GM19452 (cell line): Measurements from ENCODE around the gene CSRNP2.
"Not testable (repeated sequence)": the region's sequence is repeated elsewhere in the genome, so short reads cannot be mapped to it uniquely, and the experiment has no call there.

Experiments
- ATAC-seq: cut with Tn5 transposase; IDR thresholded peaks from one replicate; pipeline ENCODE4 v1.9.1; 2021; ENCODE audit not compliant: unreplicated experiment

CSRNP2 gene

DNA sequence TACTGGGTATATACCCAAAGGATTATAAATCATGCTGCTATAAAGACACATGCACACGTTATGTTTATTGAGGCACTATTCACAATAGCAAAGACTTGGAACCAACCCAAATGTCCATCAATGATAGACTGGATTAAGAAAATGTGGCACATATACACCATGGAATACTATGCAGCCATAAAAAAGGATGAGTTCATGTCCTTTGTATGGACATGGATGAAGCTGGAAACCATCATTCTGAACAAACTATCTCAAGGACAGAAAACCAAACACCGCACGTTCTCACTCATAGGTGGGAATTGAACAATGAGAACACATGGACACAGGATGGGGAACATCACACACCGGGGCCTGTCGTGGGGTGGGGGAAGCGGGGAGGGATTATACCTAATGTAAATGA, 4.5 kb downstream of the CSRNP2 start:
- not testable (repeated sequence) for ATAC-seq

DNA sequence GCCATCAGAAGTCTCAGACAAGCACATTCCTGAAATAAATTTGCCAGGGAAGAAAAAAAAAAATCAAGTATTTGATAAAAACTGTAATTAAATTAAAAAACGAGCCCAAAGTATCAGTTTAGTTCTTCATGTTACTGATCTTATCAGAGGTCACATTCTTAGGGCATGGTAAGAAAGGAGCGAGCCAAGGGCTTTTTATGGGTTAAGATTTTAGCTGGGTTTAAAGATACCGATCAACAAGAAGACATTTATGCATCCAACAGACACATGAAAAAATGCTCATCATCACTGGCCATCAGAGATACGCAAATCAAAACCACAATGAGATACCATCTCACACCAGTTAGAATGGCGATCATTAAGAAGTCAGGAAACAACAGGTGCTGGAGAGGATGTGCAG, 5.0 kb downstream of the CSRNP2 start:
- not testable (repeated sequence) for ATAC-seq

DNA sequence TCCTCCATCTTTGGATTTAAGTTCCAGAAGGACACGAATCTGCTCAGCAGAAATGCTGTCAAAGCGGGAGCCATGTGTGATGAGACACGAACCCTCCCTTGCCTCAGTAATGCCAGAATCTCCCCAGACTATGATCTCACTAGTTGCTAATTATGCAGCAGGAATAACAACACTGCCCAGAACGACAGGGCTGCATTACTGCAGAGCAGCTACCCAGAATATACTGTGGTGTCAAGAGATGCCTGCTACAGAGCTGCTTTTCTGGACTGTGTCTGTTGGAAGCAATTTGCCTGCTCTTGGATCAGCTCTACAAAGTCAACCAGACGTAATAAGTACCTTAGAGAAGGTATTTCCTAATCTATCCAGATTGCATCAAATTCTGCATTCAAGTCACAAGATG, 5.5 kb downstream of the CSRNP2 start:
- no peak for ATAC-seq

DNA sequence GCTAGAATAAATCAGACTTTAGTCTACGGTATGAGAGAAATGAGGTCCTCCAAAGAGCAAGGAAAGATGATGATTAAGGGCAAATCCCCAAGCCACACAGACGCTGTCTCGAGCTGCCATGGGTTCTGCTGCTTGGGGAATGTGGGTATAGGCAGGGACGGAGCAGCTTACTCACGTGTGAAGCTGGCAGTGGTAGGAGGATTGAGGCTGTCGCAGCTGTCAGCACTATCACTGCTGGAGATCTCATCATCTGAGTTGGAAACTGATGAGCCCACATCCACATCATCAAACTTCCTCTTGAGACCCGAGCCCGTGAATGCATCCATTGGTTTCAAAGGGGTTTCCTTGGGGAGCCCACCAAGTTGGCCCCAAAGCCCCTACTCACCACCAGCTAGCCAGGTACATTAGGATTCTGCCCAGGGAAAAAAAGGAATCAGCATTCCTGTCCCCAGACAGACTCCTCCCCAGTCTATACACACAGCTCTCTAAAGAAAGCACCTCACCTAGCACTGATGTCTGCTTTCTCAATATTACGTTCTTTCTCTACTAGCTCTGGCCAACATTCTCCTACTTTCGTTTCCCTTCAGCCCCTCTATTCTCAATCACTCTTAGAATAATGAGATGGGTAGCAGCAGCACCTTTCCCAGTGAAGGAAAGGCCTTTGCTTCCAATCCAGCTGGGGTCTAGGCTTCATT, 7.0 kb downstream of the CSRNP2 start:
- no peak for ATAC-seq

DNA sequence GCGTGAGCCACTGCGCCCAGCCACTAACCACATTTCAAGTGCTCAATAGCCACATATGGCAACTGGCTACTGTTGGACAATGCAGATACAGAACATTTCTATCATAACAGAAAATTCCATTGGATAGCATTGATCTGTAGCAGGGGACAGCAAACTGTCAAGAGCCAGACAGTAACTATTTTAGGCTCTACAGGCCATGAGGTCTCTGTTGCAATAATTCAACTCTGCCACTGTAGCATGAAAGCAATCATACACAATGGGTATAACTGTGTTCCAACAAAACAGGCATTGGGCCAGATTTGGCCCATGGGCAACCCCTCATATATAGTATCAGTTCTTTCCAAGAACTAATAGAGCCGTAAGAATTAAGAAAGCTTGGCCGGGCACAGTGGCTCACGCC, 8.0 kb downstream of the CSRNP2 start:
- no peak for ATAC-seq

DNA sequence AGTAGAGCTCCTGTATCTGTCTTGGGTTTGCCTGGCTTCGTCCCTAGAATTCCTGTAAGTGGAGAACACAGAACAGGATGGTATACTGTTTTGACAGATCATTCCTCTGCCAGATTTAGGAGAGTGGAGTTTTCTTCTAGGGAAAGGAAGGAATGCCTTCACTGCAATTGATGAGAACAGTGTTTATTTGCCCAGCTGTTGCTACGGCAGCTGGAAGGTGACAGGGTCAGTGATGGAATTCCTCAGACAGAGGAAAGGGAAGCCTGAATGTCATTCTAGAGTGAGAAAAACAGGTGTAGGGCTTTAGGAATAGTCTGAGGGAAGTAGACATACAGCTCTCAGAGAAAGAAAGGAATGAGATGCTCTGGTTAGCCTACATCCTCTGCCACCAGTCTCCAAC, 11.7 kb downstream of the CSRNP2 start:
- ATAC-seq: no peak

DNA sequence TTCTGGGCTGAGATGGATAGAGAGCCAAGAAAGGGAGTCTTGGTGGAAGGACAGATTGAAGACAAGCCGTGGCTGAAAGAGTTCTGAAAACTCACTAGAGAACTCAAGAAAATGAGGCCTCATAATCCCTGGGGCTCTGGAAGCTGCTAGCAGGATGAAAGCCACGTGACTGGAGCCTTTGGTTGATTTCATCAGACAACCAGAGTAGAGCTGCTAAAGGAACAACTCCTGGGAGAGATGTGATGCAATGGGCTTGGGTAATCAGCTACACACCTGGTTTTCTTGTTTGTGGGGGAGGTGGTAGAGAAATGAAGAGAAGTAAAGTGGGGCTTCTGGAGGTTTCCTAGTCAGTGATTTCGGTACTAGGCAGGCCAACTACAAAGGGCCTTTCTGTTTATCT, 13.4 kb downstream of the CSRNP2 start:
- ATAC-seq: no peak

DNA sequence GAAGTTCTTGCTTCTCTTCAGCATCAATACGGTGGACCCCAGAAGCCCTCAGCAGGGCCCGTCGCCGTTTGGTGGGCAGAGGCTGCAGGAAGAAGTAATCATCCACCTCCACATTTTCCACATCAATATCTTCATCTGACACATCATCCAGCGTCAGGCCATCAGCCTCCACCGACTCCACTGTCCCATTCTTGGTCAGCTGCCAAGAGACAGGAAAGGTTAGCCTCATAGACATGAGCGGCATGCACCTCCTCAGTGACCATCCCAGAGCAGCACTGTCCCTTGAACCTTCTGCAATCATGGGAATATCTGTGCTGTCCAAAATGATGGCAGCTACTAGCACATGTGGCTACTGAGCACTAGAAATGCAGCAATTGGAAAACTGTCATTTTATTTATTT, 15.6 kb downstream of the CSRNP2 start:
- no peak for ATAC-seq

DNA sequence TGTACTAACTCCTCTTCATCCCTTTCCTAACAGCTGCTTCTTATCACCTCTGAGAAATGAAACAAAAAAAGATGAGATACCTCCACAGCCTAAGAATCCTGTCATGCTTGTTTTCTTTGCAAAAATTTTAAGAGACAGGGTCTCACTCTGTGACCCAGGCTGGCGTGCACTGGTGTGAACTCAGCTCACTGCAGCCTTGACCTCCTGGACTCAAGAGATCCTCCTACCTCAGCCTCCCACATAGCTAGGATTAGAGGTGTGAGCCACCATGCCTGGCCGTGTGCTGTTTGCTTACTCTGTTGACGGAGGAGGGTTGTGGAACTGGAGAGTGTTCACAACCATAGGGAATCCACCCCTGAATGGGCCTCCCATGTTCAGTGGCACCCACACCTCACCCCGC, 16.2 kb downstream of the CSRNP2 start:
- no peak for ATAC-seq

DNA sequence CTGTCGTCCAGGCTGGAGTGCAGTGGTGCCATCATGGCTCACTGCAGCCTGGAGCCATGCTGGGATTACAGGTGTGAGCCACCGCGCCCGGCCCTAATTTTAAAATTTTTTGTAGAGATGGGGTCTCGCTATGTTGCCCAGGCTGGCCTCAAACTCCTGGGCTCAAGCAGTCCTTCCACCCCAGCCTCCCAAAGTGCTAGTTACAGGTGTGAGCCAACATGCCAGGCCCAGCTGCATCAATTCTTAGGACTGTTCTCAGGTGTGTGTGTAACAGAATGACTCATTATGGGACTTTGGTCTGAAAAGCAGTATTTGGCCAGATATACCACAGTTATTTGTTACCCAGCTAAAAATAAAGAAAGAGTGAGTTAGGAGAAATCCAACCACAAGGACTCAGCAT, 17.9 kb downstream of the CSRNP2 start:
- ATAC-seq: no peak

DNA sequence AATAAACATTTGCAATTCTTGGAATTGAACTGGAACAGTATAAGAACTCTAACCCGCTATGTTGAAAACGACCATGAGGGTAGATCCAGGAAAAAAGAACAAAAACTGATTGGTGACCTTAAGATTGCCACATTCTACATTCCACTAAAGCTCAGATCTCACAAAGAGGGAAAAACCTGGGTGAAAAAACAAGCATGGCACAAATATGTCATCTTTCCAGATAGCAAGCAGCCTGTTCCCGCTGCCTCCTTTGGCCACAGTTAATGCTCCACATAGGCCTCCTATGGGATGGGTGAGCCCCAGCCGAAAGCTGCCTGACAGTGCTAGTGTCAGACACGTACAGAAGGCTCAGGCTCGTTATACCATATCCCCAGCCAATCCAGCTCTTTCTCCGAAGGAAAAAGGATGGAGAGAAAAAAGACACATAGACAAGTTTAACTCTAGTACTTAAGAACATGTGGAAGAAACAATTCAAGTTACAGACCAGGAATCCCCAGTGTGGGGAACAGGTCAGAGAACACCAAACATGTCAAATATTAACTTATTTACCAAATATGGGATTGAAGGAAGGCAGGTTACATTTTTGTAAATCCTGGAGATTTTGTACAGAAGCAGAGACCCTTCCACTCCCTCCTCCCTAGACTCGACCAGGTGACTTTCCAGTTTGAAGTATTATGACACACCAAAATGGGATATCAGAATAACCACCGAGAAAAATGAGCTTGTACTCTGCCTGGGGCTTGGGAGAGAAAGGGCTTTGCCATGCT, 20.6 kb downstream of the CSRNP2 start:
- ATAC-seq: no peak

DNA sequence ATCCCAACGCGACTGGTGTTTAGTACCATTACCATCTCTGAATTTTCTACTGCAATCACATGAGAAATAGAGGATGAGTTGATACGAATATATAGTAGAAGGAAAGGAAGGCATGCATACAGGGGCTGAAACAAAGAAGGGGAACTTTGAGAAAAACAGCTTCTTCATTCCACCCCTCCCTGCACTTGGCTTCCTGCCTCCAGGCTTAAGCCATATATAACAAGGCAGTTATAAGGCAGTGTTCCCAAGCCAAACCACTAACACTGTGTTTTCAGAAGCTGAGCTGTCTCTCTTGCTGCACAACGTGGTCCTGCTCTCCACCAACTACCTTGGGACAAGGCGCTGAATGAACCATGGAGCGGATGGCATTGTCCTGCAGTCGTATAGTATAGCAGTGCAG, 24.3 kb downstream of the CSRNP2 start:
- no peak for ATAC-seq

DNA sequence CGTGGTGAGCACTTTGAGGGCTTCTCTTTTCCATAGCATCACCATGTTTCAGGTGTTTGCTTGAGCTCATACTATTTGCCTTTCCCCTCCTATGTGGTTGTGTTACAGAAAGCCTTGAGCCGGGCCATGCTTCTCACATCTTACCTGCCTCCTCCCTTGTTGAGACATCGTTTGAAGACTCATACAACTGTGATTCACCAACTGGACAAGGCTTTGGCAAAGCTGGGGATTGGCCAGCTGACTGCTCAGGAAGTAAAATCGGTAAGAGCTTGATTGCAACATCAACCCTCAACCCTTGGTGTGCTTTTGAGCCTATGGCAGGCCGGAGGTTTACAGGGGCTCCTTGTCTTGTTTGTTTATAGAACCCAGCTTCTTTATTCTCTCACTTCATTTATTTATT, 27.2 kb downstream of the CSRNP2 start:
- no peak for ATAC-seq

DNA sequence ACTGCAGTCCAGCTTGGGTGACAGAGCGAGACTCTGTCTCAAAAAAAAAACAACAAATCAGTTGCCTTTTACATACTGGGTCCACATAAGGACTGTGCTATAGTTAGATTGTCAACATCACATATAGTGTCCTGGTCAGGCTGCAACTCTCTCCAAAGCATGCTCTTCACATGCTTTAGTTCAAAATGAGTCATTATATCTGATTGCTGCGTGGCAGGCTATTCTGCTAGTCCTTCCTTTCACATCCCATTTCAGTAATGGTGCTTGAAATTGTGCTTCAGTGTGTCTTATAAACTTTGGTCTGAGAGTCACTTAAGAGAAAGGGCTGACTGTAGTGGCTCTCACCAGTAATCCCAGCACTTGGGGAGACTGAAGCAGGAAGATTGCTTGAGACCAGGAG, 28.3 kb downstream of the CSRNP2 start:
- no peak for ATAC-seq

DNA sequence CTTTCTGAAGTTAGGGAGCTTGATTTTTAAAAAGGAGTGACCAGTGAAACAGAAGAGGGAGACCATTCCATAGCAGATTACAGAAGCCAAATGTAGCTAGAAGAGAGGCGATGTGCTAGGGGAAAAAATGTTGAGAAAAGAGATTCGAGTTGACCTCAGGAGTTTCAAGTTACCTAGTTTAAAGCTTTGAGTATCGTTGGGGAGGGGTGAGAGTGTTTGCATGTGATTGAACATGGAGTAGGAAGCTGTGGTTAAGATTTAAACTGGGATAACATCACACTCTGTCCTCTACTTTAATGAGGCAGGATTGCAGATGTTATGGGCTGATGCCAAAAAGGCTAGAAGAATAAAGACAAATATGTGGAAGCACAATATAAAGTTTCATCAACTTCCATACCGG, 31.6 kb downstream of the CSRNP2 start:
- no peak for ATAC-seq

DNA sequence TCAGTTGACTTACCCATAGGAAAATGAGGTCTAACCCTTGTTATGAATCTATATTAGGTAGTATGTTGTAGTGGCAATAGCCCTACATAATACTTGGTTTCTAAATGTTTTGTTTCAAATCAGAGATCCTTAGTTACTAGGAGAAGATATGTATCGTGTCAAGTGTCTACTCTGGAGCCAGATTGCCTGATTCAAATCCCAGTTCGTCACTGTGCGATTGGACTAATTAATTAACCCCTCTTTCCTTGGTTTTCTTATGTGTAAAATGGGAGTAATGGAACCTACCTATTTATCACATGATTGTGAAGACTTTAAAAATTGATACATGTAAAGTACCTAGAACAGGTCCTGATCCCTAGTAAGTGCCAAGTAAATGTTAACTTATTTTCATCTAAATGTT, 33.9 kb downstream of the CSRNP2 start:
- ATAC-seq: no peak

DNA sequence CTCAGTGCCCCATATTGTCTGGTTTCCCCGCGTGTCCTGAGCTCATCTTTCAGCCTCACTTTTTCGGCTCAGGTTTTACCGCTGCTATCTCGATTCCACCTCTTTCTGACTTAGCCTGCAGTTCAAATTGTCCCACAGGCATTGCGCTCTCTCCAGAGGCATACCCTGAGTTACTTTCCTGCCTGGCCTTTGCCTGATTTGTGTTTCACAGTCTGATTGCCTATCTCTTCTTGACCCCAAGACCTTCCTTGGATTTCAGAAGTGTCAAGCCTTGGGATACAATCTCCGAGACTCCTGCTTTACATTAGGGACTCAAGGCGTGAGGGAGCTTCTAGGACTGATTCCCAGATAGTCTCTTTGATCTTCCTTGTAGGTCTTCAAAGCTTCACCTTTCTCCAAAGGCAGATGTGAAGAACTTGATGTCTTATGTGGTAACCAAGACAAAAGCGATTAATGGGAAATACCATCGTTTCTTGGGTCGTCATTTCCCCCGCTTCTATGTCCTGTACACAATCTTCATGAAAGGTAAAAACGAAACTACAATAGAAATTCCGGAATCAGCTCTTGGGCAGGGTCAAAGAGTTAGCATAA, 34.6 kb downstream of the CSRNP2 start:
- ATAC-seq: no peak

DNA sequence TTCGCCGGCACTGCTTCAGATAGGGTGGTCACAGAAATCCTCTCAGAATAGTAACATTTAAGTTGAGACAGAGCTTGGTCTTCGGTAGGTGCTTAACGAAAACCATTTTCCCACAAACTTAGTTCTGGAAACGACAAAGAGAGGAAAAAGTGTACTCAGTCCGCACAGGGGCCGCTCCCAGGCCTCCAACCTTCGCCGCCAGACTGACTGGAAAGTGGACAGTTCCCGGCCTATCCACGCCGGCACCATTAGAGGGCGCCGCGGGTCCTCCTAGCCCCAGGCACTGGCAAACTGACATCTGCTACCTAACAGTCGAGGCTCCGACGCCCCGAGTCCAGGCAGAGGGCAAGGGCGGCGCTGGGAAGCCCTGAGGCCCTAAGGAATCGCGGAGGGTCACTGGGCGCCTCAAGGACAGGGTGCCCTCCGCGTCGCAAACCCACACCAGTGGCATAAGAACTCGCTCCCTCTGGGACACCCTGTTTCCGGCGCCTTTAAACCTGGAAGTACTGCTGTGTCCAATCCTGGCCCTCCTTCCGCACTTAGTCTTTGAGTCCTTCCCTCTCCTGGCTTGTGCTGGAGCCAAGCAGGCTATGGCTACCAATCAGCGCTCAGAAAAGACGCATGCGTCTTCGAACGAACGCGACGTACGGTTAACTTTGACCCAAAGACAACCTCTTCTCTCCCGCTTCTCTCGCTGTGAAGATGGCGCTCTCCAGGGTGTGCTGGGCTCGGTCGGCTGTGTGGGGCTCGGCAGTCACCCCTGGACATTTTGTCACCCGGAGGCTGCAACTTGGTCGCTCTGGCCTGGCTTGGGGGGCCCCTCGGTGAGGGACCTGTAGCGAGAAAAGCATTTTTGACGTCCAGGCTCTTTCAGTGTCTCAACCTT, 35.5 kb downstream of the CSRNP2 start, which contains the start of gene LETMD1:
Gene LETMD1, plus strand, starts transcription at position 673 of the 886 bp plus-strand sequence. Its CDS starts 30 bp downstream, at position 703.
- ATAC-seq: peak; percentile 94

DNA sequence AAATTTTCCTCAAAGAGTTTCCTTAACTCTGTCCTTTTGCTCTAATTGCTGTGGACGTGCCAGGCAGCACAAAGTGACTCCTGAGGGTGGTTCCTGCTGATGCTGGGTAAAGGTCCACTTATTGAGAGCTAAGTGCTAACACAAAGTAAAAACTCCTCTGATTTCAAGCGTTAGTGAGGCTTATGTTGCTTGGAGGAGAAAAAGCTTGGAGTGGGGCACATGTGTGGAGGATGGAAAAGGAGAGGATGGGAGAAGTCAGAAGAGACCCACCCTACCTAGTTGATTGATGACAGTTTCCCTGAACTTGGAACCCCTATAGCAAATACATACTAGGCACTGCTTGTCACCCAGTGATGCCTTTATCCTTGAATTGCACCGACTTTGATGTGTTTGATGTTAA, 47.1 kb downstream of the CSRNP2 start:
- no peak for ATAC-seq

DNA sequence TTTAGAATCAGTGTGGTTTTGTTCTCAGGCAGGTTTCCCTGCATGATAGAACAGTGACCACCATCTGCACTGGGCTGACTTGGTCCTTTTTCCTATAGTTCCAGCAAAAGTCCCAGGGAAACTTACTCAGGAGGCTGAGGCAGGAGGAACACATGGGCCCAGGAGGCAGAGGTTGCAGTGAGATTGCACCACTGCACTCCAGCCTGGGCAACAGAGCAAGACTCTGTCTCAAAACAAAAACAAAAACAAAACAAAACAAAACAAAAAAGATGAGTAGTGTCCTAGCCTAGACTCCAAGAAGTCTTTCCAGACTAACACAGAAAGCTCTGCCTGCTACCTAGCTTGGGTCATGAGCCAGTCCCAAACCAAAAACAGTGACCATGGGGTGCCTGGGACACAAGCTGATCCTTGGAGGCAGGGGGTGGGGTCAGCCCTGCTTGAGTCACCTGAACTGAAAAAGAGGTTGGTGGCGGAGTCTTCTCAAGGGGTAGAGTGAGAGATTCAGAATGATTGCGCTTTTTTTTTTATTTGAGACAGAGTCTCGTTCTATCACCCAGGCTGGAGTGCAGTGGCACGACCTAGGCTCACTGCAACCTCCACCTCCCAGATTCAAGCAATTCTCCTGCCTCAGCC, 49.8 kb downstream of the CSRNP2 start:
- ATAC-seq: no peak

DNA sequence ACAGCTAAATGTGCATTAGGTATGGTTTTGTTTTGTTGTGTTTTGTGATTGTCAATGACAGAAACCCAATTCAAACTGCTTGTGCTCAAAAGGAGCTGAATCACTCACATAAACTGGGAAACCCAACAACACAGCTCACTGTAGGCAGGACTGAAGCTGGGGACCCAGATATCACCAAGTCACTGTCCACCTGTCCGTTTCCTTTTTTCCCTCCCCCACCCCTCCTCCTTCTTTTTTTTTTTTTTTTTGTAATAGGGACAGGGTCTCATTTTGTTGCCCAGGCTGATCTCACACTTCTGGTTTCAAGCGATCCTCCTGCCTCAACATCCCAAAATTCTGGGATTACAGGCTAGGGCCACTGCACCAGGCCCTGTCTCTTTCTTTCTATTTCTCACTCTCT, 50.3 kb downstream of the CSRNP2 start:
- no peak for ATAC-seq
